SK-N-SH treated with all-trans-retinoic acid at 6 μM for 48 hours (cell line): Measurements from ENCODE around the gene VPS33A.

Experiments
- ARNTL ChIP-seq: fragments of 450-650 bp; formaldehyde crosslinking; IDR thresholded peaks from 2 replicates; pipeline ENCODE4 v1.5.0; 2020; ENCODE audit warnings: low read depth, mild to moderate bottlenecking, moderate library complexity, borderline replicate concordance
- RARB ChIP-seq: fragments of 250-450 bp; sonication (Bioruptor Pico); IDR thresholded peaks from 2 replicates; pipeline ENCODE4 v1.8.0; 2021; ENCODE audit warnings: mild to moderate bottlenecking, moderate library complexity
- ZNF565 ChIP-seq: fragments of 450-650 bp; formaldehyde crosslinking; conservative IDR thresholded peaks from 2 replicates; pipeline ENCODE4 v1.5.0; 2020; ENCODE audit warnings: low read depth, mild to moderate bottlenecking, moderate library complexity
- ZNF8 ChIP-seq: fragments of 450-650 bp; formaldehyde crosslinking; IDR thresholded peaks from 2 replicates; pipeline ENCODE4 v1.5.0; 2020; ENCODE audit warnings: mild to moderate bottlenecking, moderate library complexity
- TF ChIP-seq, protein P1 (sequence below): fragments of 250-450 bp; sonication (Bioruptor Pico); IDR thresholded peaks from 2 replicates; pipeline ENCODE4 v1.5.1; 2020; ENCODE audit warnings: low read depth, mild to moderate bottlenecking, moderate library complexity

GRCh38 chr12:122197612-122197966, 68.7 kb downstream of the VPS33A start:
- TF ChIP-seq ARNTL: no peak
- no peak for TF ChIP-seq ZNF8 (CRISPR knock-in tag)
- no peak for TF ChIP-seq ZNF565 (CRISPR knock-in tag)
- TF ChIP-seq, protein P1, sequence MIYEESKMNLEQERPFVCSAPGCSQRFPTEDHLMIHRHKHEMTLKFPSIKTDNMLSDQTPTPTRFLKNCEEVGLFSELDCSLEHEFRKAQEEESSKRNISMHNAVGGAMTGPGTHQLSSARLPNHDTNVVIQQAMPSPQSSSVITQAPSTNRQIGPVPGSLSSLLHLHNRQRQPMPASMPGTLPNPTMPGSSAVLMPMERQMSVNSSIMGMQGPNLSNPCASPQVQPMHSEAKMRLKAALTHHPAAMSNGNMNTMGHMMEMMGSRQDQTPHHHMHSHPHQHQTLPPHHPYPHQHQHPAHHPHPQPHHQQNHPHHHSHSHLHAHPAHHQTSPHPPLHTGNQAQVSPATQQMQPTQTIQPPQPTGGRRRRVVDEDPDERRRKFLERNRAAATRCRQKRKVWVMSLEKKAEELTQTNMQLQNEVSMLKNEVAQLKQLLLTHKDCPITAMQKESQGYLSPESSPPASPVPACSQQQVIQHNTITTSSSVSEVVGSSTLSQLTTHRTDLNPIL: no peak
- no peak for TF ChIP-seq RARB (CRISPR knock-in tag)
